GM18861 (cell line): ENCODE results near the gene MEX3B.
A peak's percentile ranks its signal among the peaks of the same experiment; 100 is the strongest.
"Not testable (repeated sequence)": the region's sequence is repeated elsewhere in the genome, so short reads cannot be mapped to it uniquely, and the experiment has no call there.

Experiments used
- ATAC-seq: cut with Tn5 transposase; IDR thresholded peaks from one replicate; pipeline ENCODE4 v1.9.1; 2021; ENCODE audit not compliant: unreplicated experiment

The MEX3B gene

DNA sequence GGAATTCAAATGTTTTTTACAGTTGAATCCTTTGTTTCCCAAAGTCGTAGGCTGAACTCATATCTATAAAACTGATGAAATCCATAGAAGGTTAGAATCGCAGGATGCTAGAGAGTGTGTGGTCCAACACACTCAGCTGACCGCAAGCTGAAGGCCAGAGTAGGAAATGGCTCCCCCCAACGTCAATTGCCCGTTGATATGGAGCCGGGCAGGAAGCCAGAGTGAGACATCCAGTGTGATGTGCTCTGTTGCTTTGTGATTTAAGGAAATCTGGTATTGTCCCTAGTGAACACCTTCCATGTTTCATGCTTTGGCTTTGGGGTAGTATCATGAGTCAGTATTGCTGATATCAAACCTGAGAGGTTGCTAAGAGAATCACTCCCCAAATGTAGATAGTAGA, 5.8 kb upstream of the MEX3B start:
- ATAC-seq, result no peak

DNA sequence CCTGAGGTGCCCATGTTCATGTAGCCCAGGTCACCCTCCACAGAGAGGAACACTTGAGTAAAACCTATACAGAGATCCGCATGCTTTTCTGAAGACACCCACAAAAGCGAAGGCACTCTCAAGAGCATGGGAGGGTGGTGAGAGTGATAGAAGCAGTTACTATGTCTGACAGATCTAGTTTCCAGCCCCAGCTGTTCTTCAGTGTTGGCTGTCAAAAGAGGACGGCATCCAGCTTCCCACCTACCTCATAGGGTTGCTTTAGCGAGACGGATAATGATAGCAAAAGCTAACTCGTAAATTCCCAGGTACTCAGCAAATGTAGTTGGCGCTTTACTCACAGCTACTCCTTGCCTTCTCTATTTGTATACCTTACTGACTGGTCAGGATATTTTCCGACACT, 3.0 kb upstream of the MEX3B start:
- ATAC-seq, result no peak

DNA sequence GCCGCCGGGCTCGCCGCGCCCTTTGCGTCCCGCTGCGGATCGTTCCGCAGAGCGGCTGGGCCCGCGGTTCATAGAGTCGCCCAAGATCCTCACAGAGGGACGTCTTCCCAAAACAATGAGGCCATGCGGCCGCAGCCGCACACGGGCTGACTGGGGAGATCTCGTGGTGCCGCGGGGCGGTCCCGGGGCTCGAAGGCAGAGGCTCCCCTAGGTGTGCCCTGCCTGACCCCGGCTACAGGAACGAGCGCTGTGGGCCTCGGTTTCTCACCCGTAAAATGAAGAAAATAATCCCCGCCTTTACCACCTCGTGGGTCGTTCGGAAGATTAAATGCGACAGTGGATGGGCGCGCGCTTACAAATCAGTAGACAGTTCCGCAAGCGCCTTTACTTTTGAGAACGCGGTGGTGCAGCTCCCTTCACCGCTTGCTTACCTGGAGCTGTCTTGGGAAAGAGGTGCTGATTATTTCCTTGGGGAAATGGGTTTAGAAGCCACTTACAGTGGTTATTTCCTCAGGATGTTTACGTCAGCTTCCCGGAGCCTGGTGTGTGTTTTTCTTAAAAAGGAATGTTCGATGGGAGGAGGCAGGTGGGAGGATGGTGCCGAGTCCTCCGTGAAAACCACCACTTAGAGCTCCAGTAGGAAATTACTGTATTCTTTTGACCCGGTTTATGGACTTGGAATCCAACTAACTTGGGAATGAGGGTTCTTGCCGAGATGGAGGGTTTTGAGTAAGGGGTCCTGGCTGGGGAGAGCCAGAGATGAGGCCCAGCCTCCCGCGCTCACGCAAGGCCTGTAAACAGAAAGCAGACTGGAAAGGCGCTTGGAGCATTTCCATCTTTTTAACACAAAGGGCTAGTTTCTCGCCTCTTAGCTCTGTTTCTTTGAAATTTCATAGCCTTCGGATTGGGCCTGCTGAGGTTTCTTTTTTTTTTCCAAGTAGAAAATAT, 1.9 kb upstream of the MEX3B start:
- ATAC-seq, result no peak

DNA sequence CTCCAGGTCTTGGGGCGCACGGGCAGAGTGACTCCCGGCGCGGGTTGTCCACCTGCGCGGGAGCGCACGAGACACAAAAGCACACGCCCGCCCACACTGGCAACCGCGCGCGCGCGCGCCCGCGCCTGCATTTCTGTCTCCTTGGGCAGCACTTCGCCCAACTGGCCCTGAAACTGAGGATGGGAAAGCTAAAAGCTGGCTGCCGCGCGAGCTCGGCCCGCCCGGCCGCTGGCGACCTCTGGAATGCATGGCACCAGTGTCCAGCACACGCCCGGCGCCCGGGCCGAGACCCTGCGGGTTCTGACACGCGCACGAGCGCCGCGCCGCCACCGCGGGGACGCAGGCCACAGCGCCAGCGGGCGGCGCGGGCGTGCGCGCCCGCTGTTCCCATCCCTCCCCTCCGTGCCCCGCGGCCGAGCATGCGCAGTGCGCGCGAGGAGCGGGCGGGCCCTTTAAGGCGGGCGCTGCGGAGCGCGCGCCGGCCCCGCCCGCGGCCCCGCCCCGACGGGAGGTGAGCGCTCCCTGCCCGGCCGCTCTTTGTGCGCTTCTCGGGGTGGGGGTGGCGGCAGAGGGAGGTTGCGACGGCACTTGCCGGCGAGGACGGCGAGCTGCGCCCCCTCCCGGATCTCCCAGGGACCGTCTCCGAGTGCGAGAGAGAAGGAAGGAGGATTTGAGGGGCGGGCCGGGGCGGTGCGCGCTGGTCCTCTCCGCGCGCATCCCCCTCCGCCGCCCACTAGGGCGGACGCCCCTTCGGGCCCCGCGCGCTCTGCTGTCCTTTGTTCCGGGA, 1.0 kb upstream of the MEX3B start:
- ATAC-seq, result peak; percentile 63

DNA sequence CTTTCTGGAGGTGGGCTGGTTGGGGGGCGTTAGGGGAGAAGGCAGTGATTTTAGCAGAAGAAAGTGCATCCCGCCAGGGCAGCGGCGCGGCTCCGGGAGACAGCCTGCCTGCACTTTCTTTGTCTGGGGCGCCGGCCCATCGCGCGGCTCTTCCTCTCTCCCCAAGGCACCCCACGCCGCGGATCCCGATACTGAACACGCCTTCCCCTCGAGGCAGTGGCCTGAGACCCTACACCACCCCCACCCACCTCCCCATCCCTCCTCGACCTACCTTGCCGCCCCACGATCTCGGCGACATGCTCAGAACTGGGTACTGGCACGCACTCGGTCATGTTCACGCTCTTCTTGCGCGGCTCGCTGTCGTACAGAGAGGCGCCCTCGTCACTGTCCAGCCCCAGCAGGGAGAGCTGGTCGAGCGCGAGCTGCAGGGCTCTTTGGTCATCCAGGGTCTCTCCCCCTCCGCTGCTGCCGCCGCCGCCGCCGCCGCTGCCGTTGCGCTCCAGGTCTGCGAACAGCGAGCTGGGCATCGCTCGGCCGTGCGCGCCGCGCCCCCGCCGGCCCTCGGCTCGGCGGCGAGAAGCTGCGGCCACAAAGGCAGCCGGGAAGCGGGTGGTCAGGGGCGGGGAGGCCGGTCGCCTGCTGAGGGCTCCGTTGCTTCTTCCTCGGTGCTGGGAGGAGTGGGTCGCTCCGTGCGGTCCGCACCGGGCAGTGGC, 483 bp downstream of the MEX3B start:
- no peak for ATAC-seq

DNA sequence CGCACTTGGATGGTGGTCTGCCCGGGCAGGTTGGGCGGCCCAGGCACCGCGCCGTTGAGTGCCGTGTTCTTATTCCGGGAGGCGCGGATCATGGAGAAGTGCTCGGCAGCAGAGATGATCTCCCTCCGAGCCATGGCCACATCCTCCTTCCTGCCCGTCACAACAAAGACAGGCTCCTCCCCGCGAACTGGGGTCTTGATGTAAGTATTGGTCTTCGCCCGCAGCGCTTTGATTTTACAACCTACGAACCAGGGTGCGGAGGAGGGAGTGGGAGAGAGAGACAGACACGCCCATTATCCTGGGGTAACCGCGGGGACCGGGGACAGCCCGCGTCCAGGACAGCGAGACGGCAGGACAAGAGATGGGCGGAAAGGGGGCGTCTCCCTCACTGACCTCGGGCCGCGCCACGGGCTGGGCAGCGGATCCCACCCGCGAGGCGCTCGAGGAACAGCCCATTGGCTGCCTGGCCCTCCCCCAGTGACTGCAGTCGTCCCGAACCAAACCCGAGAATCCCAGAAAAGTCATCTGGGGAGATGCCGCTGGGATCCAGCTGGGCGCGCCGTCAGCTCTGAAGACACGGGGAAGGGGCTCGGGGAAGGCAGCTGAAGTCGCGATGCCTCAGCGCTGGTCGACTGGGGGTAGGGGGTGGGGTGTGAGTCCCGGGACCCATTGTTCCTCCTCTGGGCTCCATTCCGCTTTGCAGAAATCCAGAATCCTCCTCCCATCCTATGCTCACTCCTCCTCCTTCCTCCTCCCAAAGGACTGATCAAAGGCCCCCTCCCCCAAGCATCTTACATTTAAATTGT, 1.2 kb downstream of the MEX3B start:
- ATAC-seq, result no peak

DNA sequence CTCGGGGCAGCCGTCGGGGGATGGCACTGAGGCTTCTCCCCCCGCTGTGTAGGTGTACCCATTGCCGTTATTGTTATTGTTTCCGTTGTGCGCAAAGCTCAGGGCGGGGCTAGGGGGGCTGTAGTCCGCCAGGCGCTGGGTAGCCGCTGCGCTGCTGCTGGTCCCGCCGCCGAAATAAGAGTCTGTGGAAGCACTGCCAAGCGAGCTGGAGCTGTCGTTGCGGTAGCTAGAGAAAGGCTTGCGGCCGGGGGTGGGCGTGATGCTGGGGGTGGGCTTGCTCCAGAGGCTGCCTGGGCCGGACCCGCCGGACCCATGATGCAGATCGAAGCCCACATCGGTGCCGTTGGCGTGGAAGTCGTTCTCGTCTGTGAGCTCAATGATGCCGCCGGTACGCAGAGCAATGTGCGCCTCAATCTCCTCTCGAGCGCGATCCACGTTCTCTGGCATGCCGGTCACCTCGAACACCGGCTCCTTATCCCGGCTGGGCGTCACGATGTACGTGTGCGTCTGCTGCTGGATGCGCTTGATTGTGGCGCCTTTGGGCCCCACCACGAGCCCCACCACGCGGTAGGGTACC, 1.9 kb downstream of the MEX3B start:
- no peak for ATAC-seq

DNA sequence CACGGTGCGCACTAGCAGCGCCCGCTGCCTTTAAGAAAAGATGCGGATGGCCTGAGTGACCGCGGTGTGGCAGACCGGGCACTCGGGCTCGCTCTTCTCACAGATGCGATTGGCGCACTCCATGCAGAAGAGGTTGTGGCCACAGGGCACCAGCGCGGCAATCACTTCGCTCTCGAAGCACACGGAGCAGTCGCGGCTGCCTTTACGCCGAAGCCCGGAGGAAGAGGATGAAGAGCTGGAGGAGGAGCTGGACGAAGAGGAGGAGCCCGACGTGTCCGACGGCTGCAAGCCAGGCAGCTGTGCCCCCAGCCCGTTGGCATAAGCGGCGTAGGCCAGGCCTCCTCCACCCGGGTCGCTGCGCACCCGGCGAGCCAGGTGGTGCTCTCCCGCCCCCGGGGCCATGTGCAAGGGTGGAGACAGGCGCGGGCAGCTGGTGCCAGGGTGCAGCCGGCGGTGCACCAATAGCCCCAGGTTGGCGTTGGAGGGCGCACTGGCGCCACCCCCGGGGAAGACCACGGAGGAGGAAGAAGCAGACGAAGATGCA, 2.6 kb downstream of the MEX3B start:
- ATAC-seq, result no peak

- no peak for ATAC-seq
Observed at GRCh38 chr15:82040862-82041261, 5.0 kb downstream of the MEX3B start.

DNA sequence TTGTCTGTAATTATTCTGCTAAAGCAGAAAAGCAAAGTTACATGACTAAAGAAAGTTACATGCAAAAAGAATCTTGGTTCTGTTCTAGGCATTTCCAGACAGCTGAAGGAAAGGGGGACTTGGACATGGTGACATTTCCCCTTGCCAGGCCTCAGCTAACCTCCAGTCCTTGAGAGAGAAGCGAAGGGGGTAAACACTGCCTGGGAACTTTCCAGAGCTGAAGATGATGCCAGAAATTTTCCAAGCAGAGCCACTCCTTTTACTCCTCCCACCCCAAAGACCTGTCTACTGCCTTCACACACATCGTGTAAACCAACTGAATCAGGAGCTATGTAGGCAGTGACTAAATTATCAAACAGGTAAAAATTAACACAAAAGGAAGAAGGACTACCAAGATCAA, 5.4 kb downstream of the MEX3B start:
- ATAC-seq, result no peak

DNA sequence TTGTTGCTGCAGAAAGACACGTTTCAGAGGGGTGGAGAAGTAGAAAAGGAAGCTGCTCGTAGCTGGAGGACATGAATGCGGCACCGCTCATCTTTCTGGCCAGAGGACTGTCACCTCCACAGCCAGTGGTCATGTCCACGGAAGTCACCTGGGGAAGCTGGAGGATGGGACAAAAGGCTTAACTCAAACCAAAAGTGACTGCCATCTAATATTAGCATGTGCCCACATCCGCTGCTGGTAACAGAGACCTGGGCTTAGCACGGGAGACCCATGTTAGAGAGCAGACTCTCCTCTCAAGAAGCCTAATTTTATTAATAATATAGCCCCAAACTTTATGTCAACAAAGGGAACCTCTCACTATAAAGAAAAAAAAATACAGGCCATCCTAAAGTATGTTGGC, 5.9 kb downstream of the MEX3B start:
- no peak for ATAC-seq

DNA sequence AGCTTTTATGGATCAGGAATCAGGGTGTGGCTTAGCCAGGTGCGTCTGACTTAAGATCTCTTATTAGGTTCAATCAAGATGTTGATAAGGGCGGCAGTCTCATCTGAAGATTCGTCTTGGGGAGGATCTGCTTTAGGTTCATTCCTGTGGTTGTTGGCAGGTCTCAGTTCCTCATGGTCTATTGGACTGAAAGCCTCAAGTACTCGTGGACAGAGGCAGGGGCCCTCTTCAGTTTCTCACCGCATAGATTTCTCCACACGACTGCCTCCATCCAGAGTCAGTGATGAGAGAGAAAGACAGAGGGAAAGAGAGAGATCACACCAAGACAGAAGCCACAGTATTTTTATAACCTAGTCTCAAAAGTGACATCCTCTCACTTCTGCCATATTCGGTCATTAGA, 9.4 kb downstream of the MEX3B start:
- no peak for ATAC-seq

DNA sequence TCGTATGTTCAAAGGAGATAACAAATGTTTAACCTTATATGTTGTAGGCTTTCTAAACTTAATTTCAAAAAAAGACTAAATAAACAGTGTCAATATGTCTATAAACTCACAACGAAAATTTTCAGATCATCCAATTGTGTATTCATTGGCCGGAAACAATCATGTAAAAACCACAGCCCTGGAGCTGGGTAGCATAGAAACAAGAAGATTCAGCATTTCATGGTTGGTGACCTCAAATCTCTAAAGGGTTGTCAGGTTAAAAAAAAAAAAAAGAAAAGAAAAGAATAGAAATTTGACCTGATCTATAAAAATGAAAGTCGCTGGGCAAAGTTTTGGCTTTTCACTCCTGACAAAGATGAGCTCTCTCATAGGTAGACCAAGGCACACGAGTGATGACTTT, 13.9 kb downstream of the MEX3B start:
- no peak for ATAC-seq

DNA sequence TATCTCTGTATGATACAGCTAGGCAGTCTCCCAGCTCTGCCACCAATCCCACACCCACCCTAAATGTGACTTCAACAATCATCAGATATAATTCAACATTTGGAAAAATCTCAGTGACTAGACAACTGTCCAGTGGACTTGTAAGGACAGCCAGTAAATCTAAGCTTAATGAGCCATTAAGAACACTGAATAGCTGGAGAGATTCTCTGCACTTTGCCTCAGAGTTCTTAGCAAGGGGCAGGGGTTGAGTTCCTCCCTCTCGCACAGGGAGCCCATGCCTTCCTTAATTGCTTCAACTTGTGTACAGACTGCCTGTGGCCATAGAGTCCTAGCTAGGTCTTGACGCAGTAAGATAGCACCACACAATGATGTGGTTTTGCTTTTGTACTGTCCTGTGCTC, 15.6 kb downstream of the MEX3B start:
- ATAC-seq, result no peak

DNA sequence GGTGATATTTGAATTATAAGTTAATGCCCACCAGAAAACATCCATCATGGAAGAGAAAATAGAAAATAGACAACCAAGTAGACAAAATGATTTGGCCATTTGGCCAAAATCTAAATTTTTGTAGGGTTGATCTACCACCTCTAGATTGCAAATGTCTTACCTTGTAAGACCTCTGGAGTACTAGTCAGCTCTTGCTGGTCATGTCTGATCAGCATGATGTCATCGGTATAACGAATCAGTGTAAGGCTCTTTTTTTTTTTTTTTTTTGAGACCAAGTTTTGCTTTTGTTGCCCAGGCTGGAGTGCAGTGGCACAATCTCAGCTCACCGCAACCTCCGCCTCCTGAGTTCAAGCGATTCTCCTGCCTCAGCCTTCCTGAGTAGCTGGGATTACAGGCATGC, 17.7 kb downstream of the MEX3B start:
- not testable (repeated sequence) for ATAC-seq

- ATAC-seq, result no peak
Observed at GRCh38 chr15:82021992-82022391, 23.8 kb downstream of the MEX3B start.

DNA sequence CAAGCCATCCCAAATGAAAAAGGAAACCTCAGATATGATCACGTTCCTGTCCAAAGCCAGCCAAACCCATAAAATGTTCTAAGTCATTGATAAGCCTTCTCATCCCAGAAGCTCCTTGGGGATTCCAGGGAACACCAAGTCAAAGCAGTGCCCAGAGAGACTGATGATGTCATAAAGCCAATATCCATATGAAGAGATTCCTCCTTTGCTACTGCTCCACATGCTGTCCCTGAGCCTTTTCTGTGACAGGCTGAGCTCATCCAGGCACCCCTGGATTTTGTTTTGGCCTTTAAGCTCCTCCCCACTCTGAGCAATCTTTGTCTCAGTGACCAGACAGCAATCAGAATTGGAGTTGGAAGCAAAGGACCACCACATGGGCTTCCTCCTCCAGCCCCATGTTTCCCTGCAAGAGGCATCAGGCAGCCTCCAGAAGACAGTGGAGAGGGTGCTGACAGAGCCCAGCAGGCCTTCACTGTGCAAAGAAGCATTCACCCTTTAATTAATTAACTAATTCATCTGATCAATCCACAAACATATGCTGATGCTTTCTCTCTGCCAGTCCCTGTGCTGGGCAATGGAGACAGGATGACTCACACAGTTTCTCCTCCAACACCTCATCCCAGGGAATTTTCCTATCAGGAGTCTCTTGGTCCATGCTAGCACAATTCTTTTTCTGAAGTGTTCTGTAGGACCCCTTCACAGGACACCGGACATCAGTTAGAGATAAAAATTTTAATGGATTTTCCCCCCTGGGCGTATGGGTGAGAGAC, 25.0 kb downstream of the MEX3B start:
- ATAC-seq, result no peak

DNA sequence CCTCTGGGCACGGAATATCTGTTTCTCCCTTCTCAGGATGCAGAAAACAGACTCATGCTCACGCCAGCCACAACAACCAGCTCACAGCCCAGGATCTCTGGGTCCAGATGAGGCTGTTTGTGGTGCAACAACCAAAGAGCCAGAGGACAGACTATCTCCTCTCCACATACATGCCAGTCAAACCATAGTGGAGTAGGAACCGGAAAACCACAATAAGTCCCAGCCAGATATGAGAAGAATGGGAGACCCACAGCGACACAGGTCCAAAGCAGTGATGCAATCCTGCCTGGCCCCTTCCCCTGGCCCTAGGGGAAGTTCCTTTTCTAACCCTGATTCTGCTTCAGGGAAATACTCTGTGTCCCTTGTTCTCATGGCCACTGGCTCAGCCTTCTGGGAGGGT, 27.6 kb downstream of the MEX3B start:
- ATAC-seq, result no peak

DNA sequence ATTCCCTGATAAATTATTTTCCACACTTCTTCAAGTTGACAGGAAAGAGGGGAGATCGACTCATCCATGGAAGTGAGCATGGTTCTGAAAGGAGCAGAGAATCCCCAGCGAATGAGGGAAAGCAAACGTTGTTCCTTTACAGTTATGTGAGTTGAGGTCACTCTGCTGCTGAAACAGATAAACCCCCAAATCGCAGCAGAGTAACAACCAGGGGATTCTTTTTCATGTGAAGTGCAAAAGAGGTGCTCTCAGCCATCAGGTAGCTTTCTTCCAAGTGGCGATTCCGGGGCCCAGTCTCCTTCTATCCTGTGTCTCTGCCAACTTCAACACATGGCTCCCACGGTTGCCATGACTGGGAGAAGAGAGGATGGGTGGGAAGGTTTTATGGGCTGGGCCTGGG, 28.2 kb downstream of the MEX3B start:
- no peak for ATAC-seq
